ENCODE data around the gene TRPM2.
A peak's percentile ranks its signal among the peaks of the same experiment; 100 is the strongest.
"Not testable (repeated sequence)": the region's sequence is repeated elsewhere in the genome, so short reads cannot be mapped to it uniquely, and the experiment has no call there.

Gene TRPM2

GRCh38 chr21:44475266-44475845 is 121.9 kb downstream of the TRPM2 start:
- TF ChIP-seq CTCF (IDR thresholded peaks at IDR 0.05; ENCODE audit: low read depth, low read length), result no peak
- H3K4me3 ChIP-seq (ENCODE audit: low read depth, low read length), result no peak overlapping the region

- H3K4me3 ChIP-seq (ENCODE audit: low read depth, low read length), result no peak overlapping the region
- no peak for TF ChIP-seq CTCF (IDR thresholded peaks at IDR 0.05; ENCODE audit: low read depth, low read length)
Measured at GRCh38 chr21:44477131-44477530, 123.7 kb downstream of the TRPM2 start.

GRCh38 chr21:44477712-44478111 is 124.3 kb downstream of the TRPM2 start:
- TF ChIP-seq CTCF (IDR thresholded peaks at IDR 0.05; ENCODE audit: low read depth, low read length), result no peak

GRCh38 chr21:44478124-44478800 is 124.8 kb downstream of the TRPM2 start:
- TF ChIP-seq CTCF (IDR thresholded peaks at IDR 0.05; ENCODE audit: low read depth, low read length), result no peak
- no peak overlapping the region for H3K4me3 ChIP-seq (ENCODE audit: low read depth, low read length)

More at GRCh38 chr21:44477712-44478111, 124.3 kb downstream of the TRPM2 start:
- H3K4me3 ChIP-seq (ENCODE audit: low read depth, low read length), result no peak overlapping the region

- no peak overlapping the region for H3K4me3 ChIP-seq (ENCODE audit: low read depth, low read length)
- TF ChIP-seq CTCF (IDR thresholded peaks at IDR 0.05; ENCODE audit: low read depth, low read length), result no peak
Measured at GRCh38 chr21:44478801-44479167, 125.4 kb downstream of the TRPM2 start.

GRCh38 chr21:44479556-44480199 is 126.3 kb downstream of the TRPM2 start:
- TF ChIP-seq CTCF (IDR thresholded peaks at IDR 0.05; ENCODE audit: low read depth, low read length), result peak; percentile 62
- H3K4me3 ChIP-seq (ENCODE audit: low read depth, low read length), result not testable (repeated sequence)

Measured in WI38 (cell line).